GM18873 (cell line): Measurements from ENCODE around the gene EPG5.
"Not testable (repeated sequence)": the region's sequence is repeated elsewhere in the genome, so short reads cannot be mapped to it uniquely, and the experiment has no call there.

Experiments used
- ATAC-seq: cut with Tn5 transposase; IDR thresholded peaks from one replicate; pipeline ENCODE4 v1.9.1; 2021; ENCODE audit warnings: mild to moderate bottlenecking, moderate library complexity, moderate number of reproducible peaks; ENCODE audit not compliant: unreplicated experiment, low FRiP score

Gene EPG5

GRCh38 chr18:45981821-45982220 is 14.7 kb upstream of the EPG5 start:
- no peak for ATAC-seq

GRCh38 chr18:45980229-45980628 is 13.1 kb upstream of the EPG5 start:
- ATAC-seq = no peak

- ATAC-seq = no peak
These were observed 11.0 kb upstream of the EPG5 start for GRCh38 chr18:45978084-45978483.

GRCh38 chr18:45976974-45977373 is 9.8 kb upstream of the EPG5 start:
- no peak for ATAC-seq

GRCh38 chr18:45976566-45976965 is 9.4 kb upstream of the EPG5 start:
- no peak for ATAC-seq

DNA sequence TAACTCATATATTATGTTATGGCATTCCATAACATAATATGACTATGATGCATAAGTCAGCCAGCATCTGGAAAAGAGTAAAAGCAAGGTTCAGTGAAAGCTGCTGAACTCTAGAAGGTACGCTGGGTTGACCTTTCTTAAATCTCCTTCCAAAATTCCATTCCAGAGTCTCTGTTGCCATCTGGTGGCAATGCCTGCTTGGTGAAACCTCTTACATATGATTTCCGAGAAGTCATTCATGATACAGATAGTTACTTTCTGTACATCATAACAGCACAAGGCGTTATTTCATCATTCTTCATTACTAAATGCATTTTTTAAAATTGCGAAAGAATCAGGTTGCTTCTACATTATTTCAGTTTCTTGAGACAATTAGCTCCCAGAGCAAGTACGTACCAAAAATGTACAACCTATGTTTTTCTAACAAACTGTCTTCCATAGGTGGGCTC is 7.0 kb upstream of the EPG5 start:
- ATAC-seq = no peak

GRCh38 chr18:45964913-45965312 is 2.2 kb downstream of the EPG5 start:
- not testable (repeated sequence) for ATAC-seq

DNA sequence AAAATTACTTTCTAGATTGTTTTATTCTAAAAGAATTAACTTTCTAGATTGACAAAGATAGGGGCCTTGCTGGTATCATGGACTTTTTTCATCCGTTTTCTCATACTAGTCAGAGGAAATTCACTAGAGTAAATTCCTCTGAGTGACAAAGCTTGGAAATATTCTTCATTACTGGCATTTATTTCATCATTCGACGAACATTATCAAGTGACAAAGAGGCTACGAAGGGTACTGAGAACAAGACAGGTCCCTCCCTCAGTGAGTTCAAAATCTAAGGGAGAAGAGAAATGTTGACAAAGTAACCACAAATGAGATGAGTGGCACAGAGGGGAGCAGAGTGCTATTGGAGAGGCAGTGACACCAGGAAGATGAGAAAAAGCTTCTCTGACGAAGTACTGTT is 4.3 kb downstream of the EPG5 start:
- no peak for ATAC-seq

DNA sequence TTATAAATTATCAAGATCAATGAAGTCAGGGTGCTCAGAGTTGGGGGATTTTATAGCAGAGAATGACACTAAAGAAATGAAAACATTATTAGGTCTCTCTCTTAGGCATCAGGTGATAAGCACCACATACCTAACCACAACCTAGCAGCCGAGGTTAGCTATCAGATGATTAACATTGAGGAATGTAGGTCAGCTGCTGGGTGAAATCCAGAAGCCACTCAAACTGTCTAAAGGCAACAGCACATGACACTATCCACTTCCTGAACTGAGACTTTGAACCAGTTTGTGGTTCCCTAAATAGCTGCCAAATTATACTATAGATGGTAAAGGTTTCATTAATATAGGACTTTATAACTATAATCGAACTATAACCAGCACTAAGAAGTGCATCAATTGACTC is 4.7 kb downstream of the EPG5 start:
- no peak for ATAC-seq

DNA sequence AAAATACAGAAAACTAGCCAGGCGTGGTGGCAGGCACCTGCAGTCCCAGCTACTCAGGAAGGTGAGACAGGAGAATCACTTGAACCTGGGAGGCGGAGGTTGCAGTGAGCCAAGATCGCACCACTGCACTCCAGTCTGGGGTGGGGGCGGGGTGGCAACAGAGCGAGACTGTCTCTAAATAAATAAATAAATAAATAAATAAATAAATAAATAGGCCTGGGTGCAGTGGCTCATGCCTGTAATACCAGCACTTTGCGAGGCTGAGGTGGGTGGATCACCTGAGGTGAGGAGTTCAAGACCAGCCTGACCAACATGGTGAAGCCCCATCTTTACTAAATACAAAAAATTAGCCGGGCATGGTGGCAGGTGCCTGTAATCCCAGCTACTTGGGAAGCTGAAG is 7.6 kb downstream of the EPG5 start:
- not testable (repeated sequence) for ATAC-seq

GRCh38 chr18:45958730-45959129 is 8.4 kb downstream of the EPG5 start:
- no peak for ATAC-seq

GRCh38 chr18:45958027-45958426 is 9.1 kb downstream of the EPG5 start:
- no peak for ATAC-seq

- no peak for ATAC-seq
These were observed 10.0 kb downstream of the EPG5 start for GRCh38 chr18:45957100-45957499.

- ATAC-seq = no peak
These were observed 12.8 kb downstream of the EPG5 start for GRCh38 chr18:45954070-45954934.

- no peak for ATAC-seq
These were observed 16.0 kb downstream of the EPG5 start for GRCh38 chr18:45951016-45951714.

- ATAC-seq = no peak
These were observed 21.5 kb downstream of the EPG5 start for GRCh38 chr18:45945669-45946068.

DNA sequence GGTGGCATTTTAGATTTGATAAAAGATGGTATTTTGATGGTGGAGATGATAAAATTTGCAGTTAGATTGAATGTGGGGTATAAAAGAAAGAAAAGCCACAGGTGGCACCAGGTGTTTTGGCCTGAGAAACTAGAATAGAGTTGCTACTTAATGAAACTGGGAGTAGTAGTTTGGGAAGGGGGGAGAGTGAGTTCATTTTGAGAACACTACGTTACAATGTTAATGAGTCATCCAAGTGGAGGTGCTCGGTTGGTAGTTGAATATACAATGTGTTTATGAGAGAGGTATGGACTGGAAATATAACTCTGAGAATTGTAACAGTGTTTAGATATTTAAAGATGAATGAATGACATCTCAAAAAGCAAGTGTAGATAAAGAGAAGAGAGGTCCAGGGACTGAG is 26.4 kb downstream of the EPG5 start:
- no peak for ATAC-seq

GRCh38 chr18:45939236-45939635 is 27.9 kb downstream of the EPG5 start:
- no peak for ATAC-seq

DNA sequence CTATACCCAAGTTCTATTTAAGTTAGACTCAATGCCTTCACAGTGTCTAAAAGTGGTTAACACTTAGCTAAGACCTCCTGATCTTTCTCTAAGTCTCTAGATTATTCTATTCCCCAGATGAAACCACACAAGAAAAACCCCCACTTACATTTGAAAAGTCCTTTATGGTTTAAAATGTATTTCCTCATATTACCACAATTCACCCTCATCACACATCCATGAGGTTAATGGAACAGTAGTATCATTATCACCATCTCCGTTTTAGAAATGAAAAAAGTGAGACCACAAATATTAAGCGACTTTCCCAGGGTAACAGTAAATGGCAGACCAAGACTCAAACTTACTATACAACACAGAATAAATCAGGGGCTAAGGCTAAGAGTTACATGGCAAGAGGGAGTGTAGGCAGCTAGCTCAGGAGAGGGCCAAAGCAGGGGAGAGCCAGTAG is 28.6 kb downstream of the EPG5 start:
- ATAC-seq = no peak

- ATAC-seq = no peak
These were observed 31.4 kb downstream of the EPG5 start for GRCh38 chr18:45935591-45936335.

DNA sequence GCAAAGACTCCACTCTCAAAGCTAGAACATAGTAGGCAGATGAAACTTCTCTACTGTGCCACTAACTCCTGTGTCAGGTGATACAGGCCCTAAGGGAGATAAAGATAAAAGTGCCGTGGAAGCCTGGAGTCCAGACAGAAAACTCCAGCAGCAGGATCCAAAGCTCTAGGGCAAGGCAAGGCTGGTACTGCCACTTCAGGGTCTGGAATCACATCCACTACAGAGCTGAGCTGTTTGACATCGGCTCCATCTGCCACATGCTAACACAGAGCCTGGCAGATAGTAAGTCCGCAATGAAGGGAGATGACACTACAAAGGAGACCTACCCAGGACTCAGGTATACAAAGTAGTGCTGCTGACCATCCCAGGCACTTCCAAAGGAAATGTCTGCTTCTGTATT is 34.4 kb downstream of the EPG5 start:
- no peak for ATAC-seq
